Natural killer cell treated with Interleukin-12 subunit alpha and Interleukin-12 subunit beta and Interleukin-15 and Interleukin-18, amount 100 ng/mL, for 72 hours (primary cell): ENCODE results near the gene PTPRN2. TPM values are rescaled to one million over a fixed set of nuclear protein-coding genes. Genes with fewer than 3 reads are reported as not detected.

Experiments used
- ATAC-seq, 2 donors: fragments of 150-1000 bp; cut with Tn5 transposase in 1 of 2; sonication (Bioruptor Pico), chemical (Tn5 transposase) in 1 of 2; 2 replicates each; pipeline ENCODE4 v1.10.0; 2021
- DNase-seq: peaks from one replicate; pipeline ENCODE4 v3.0.0; 2022; ENCODE audit warnings: low spot score
- H3K27ac Mint-ChIP-seq, 2 donors: 1 replicate in 1 of 2; 2 replicates in 1 of 2; pipeline ENCODE4 v1.8.0; 2022; ENCODE audit warnings: mixed read lengths in 2 of 2, mild to moderate bottlenecking in 1 of 2, moderate library complexity in 1 of 2
- H3K27me3 Mint-ChIP-seq, 2 donors: 1 replicate in 1 of 2; 2 replicates in 1 of 2; pipeline ENCODE4 v1.8.0; 2022; ENCODE audit warnings: mixed read lengths in 2 of 2
- H3K36me3 Mint-ChIP-seq: one replicate; pipeline ENCODE4 v1.8.0; 2022; ENCODE audit warnings: mixed read lengths
- H3K4me1 Mint-ChIP-seq, 2 donors: 1 replicate in 1 of 2; 2 replicates in 1 of 2; pipeline ENCODE4 v1.8.0; 2022; ENCODE audit warnings: low read depth in 2 of 2, mixed read lengths in 2 of 2, mild to moderate bottlenecking in 1 of 2
- H3K4me3 Mint-ChIP-seq: one replicate; pipeline ENCODE4 v1.8.0; 2022; ENCODE audit warnings: mixed read lengths
- H3K9me3 Mint-ChIP-seq: 2 replicates; pipeline ENCODE4 v1.8.0; 2022; ENCODE audit warnings: mixed read lengths
- total RNA-seq, 2 donors: library from RNA; stranded (reverse); gene quantifications; one replicate each; pipeline ENCODE4 v1.2.3, GENCODE V29; 2022

PTPRN2 gene
- total RNA-seq, 2 donors from 2014 or later = 0.17 to 0.74 TPM

DNA sequence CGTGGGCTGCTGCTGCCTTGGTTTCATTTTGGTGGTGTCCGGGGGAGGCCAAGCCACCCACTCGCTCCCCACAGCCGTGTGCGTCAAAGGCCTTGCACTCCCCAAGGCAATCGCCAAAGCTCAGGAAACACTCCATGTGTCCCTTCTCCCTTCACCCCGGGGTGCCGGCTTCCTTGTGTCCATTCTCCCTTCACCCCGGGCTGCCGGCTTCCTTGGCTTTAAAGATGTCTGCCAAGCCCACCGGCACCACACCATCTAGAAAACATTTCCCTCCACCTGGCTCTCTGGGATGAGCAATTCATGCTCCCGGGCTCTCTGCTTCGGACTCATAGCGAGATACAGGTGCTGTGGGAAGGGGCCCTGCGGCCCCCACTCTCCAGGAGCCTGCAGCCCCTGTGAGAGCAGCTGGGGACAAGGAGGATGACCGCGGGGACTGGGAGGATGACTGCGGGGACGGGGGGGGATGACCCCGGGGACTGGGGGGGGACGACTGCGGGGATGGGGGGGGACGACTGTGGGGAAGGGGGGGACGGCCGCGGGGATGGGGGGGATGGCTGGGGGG lies 928.7 kb downstream of the PTPRN2 start:
- Mint-ChIP-seq H3K27ac (no peak overlapping the region), H3K27me3 (no peaks in the 10 kb centered on the region), H3K9me3 (no peaks in the 10 kb centered on the region), H3K4me1 (peaks cover 3 to 6% of the 10 kb centered on the region in 2 donors), H3K4me3 (no peak overlapping the region), H3K36me3 (no peaks in the 10 kb centered on the region)
- ATAC-seq (no peak), DNase-seq (peak; percentile 32)

- peaks cover 3 to 6% of the 10 kb centered on the region in 2 donors for H3K4me1 Mint-ChIP-seq
- no peaks in the 10 kb centered on the region for H3K9me3 Mint-ChIP-seq
- no peaks in the 10 kb centered on the region for H3K36me3 Mint-ChIP-seq
- ATAC-seq = no peak
- no peak overlapping the region for H3K4me3 Mint-ChIP-seq
- DNase-seq = peak; percentile 28
- no peaks in the 10 kb centered on the region for H3K27me3 Mint-ChIP-seq
- H3K27ac Mint-ChIP-seq = no peak overlapping the region
Measured at GRCh38 chr7:157657741-157658740, 929.6 kb downstream of the PTPRN2 start.

DNA sequence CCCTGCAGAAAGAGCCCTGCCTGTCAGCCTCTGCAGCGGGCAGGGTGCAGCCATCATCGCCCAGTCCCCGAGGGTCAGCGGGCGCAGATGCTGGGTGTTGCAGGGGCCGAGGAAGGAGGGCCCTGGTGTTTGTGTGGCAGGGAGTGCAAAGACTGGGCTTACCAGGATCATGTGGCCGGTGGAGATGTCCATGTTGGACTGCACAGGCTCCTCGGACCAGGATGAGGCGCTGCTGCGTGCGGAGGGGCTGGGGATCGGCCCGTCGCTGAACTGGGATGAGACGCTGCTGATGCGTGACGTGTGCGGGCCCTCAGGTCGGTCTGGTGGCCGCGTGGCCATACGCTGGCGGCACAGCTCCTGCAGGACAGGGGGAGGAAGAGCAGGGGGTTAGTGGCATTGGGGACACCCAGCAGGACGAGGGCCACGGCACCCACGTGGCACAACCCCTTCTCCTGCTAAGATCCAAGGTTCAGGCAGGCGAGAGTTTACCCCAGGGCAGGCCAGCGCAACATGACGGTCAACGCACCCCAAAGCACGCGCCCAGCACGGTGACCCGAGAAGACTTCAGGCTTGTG lies 931.3 kb downstream of the PTPRN2 start:
- Mint-ChIP-seq H3K4me3 (no peak overlapping the region), H3K4me1 (peaks cover 3 to 6% of the 10 kb centered on the region in 2 donors), H3K27ac (no peak overlapping the region), H3K27me3 (no peaks in the 10 kb centered on the region), H3K36me3 (no peaks in the 10 kb centered on the region), H3K9me3 (no peaks in the 10 kb centered on the region)
- ATAC-seq (peak in 1 of 2 donors; percentile 25), DNase-seq (no peak)

DNA sequence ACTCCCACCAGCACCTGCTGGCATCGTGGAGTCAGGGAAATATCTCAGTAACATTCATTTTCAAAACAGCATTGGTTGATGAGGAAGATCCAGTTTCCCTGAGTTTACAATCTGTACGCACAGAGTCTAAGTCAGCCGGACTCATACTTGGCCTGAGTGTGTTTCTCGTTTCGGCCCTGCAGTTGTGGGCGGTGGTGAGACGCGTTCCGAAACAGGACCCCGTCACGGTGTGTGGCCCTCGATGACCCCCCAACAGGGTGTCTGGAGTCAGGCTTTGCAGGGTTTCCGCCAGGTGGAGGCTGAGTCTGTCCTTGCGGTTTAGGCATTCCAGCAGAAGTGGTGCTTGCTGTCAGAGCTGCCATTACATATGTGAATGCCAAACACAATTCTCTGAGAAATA lies 933.3 kb downstream of the PTPRN2 start:
- DNase-seq (peak; percentile 39), ATAC-seq (no peak)
- no peaks in the 10 kb centered on the region for H3K4me1 Mint-ChIP-seq
- H3K4me3 Mint-ChIP-seq = no peak overlapping the region
- no peak overlapping the region for H3K27ac Mint-ChIP-seq
- H3K9me3 Mint-ChIP-seq = no peaks in the 10 kb centered on the region
- no peaks in the 10 kb centered on the region for H3K36me3 Mint-ChIP-seq
- H3K27me3 Mint-ChIP-seq = no peaks in the 10 kb centered on the region

- no peak overlapping the region for H3K27ac Mint-ChIP-seq
- DNase-seq (peak; percentile 37), ATAC-seq (no peak)
- H3K9me3 Mint-ChIP-seq = no peaks in the 10 kb centered on the region
- H3K36me3 Mint-ChIP-seq = no peaks in the 10 kb centered on the region
- no peaks in the 10 kb centered on the region for H3K4me1 Mint-ChIP-seq
- no peak overlapping the region for H3K4me3 Mint-ChIP-seq
- no peaks in the 10 kb centered on the region for H3K27me3 Mint-ChIP-seq
Measured at GRCh38 chr7:157653827-157654207, 933.8 kb downstream of the PTPRN2 start.

DNA sequence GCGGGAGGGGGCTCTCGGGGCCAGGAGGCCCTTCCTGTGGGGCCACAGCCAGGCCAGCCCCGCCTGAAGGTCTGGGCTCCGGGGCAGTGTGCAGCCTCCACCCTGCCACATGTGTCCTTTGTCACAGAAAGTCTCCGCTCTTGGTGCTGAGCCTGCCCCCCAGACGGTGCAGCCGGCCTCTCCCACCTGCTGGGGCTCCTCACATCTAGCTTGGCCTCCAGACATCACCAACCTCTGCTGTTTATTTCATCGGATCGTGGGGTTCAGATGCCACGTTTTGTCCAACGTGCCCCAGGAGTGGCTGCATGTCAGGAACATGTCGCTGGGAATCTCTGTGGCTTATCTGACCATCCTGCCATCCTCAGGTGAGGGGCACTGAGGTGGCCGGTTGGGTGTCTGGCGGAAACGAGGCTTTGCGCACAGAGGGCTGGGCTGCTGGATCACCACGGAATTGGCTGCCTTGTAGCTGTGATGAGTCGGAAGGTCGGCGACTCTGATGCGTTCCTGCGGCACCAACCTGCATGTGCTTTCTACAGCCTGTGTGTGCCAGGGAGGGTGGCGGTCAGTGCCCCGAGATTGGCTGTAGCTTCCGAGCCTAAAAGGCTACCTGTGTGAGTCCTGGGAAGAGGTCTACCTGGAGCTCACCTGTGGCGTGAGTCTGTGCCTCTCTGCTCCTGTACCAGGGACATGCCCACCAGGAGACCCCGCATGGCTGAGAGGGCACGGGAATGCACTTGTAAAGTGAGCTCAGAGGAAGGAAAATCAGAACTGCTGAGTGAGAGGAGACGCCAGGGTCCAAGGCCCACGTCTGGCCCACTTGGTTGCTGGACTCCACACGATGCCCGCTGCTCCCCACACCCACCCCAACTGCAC lies 934.4 kb downstream of the PTPRN2 start:
- Mint-ChIP-seq H3K4me3 (no peak overlapping the region), H3K4me1 (no peaks in the 10 kb centered on the region), H3K27me3 (no peaks in the 10 kb centered on the region), H3K36me3 (no peaks in the 10 kb centered on the region), H3K27ac (no peak overlapping the region), H3K9me3 (no peaks in the 10 kb centered on the region)
- DNase-seq (peak; percentile 50), ATAC-seq (no peak)

DNA sequence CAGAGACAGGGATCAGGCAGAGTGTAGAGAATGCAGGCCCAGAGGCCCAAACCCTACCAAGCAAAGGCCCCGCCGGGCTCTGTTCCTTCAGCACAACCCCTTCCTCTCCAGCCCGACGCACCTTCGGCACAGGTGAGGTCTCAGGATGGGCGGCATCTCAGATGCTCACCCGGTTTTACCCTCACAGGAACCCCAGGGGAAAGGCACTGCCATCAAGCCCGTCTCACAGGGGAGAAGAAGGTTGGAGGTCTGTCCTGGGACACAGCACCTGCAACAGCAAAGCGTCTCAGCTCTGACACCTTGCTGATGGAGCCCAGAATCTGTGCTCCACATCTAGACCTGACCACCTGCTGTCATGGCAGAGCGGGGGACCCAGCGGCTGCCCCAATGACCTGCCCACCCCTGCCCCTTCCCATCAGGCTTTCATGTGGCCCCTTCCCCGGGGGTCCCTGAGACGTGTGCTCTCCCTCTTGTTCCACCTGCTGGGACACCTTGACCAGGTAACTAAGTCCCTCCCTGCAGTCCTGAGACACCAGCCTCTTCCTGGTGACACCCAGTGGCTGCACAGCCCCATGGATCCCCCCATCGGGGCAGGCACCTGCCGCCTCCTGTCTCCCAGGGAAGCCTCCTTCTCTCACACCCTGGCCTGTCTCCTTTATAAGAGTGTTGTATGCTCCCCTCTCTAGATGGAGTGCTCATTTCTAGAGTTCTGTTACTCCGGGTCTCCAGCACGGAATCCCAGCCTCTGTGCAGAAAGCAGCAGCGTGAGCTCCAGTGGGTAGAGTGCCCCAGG lies 935.3 kb downstream of the PTPRN2 start:
- Mint-ChIP-seq H3K4me1 (no peaks in the 10 kb centered on the region), H3K4me3 (no peak overlapping the region), H3K9me3 (no peaks in the 10 kb centered on the region), H3K36me3 (no peaks in the 10 kb centered on the region), H3K27me3 (no peaks in the 10 kb centered on the region), H3K27ac (no peak overlapping the region)
- ATAC-seq = no peak
- DNase-seq = peak; percentile 53

DNA sequence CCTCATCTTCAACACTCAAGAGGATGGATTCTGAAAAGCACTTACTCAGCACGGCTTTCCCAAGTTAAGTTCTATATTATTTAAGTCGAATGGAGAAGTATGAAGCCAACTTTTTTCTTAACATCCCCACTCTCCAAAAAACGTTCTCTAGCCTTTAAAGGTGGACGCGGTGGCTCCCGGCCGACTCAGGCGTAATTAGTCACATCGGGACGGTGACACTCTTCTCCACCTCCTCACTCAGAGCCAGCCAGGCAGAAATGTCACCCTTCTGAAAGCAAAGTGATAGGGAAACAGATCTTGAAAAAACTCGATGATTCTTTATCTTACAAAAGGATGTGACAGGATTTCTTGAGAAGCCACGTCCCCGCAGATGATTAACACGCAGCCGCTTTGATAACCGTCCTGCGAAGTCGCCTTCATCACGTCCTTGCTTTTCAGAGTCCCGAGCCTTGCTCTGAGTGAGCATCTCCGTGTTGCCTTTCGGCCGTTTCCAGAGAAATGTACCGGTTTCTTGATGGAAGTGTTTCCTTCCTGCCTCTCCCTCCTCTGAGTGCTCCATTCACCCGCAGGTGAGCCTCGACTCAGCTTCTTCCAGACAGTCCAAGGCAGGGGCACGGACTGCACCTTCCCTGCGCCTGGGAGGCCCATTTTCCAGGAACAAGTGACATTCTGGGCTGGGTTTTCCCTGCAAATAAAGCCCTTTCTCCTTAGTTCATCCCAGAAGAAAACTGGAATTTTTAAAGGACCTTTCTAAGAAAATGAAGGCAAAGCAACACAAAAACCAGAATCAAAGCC lies 936.1 kb downstream of the PTPRN2 start:
- Mint-ChIP-seq H3K4me3 (no peak overlapping the region), H3K36me3 (no peaks in the 10 kb centered on the region), H3K9me3 (no peaks in the 10 kb centered on the region), H3K27me3 (no peaks in the 10 kb centered on the region), H3K4me1 (no peaks in the 10 kb centered on the region), H3K27ac (no peak overlapping the region)
- DNase-seq = peak; percentile 18
- ATAC-seq = no peak

GRCh38 chr7:157650801-157651200 lies 936.8 kb downstream of the PTPRN2 start:
- H3K27ac Mint-ChIP-seq = no peak overlapping the region
- no peak for ATAC-seq
- H3K4me3 Mint-ChIP-seq = no peak overlapping the region
- peak; percentile 29 for DNase-seq
- H3K9me3 Mint-ChIP-seq = no peaks in the 10 kb centered on the region
- no peaks in the 10 kb centered on the region for H3K27me3 Mint-ChIP-seq
- H3K4me1 Mint-ChIP-seq = no peaks in the 10 kb centered on the region
- H3K36me3 Mint-ChIP-seq = no peaks in the 10 kb centered on the region

DNA sequence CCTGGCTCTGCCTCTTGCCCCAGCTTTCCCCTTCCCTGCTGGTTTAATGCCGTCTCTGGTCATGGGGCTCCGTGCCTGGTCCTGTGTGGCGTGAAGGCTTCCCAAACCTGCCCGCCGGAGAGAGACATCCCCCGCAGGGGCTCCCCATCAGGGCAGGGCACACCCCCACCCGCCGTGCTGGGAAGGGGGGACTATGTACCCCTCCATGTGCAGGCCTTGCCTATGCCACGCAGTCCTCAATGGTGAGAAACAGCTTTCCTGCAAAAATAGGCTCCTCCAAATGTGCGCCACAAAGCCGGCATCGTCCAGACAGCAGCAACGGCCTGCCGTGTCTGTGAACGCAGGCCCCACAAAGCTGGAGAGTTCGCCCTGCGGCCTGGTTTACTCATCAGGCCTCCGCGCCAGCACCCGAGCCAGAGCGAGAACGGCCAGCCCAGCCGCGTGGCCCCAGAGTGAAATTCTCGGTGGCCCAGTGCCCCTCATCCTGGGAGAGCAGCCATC lies 937.4 kb downstream of the PTPRN2 start:
- Mint-ChIP-seq H3K36me3 (no peaks in the 10 kb centered on the region), H3K4me1 (no peaks in the 10 kb centered on the region), H3K27me3 (no peaks in the 10 kb centered on the region), H3K9me3 (no peaks in the 10 kb centered on the region), H3K27ac (no peak overlapping the region), H3K4me3 (no peak overlapping the region)
- DNase-seq (peak; percentile 26), ATAC-seq (no peak)

DNA sequence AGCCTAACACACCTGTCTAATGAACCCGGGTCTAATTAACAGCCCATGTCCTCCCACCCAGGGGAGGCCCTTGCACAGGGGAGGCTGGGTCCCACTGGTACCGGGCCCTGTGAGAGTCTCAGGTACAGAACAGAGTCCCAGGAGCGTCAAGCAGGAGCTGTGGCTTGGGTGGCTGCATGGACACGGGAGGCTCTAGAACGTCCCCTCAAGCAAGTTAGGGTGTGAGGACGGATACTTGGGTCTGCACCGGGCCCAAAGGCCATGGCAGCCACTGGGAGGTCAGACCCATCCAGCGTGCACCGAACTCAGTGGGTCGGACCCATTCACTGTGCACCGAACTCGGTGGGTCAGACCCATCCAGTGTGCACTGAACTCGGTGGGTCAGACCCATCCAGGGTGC lies 941.1 kb downstream of the PTPRN2 start:
- Mint-ChIP-seq H3K27ac (no peak overlapping the region), H3K9me3 (no peaks in the 10 kb centered on the region), H3K27me3 (peaks cover 0 to 3% of the 10 kb centered on the region in 2 donors), H3K36me3 (no peaks in the 10 kb centered on the region), H3K4me1 (no peaks in the 10 kb centered on the region), H3K4me3 (no peak overlapping the region)
- DNase-seq = peak; percentile 46
- ATAC-seq = no peak

DNA sequence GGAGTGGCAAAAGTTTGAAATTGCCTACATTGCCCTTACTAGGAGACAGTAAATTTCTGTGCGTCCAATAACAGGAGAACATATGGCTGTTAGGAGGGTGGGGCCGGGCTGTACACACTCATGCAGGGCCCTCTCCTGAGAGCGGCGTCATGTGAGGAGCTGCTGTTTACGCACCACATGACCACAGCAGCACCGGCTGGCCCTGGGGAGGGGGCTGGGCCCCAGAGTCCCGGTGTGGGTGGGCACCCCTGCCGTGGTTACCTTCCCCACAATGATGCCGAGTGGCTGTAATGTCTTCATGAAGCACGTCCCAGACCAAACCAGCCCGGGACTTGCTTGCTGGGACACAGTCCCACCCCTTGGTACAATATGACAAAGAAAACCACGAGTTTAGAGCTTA lies 942.1 kb downstream of the PTPRN2 start:
- peaks cover 6 to 9% of the 10 kb centered on the region in 2 donors for H3K27me3 Mint-ChIP-seq
- ATAC-seq = no peak
- no peaks in the 10 kb centered on the region for H3K4me1 Mint-ChIP-seq

More for the DNA sequence above, 942.1 kb downstream of the PTPRN2 start:
- Mint-ChIP-seq H3K9me3 (no peaks in the 10 kb centered on the region), H3K4me3 (no peak overlapping the region), H3K36me3 (peaks cover 2% of the 10 kb centered on the region), H3K27ac (no peak overlapping the region)
- DNase-seq = peak; percentile 35
